Measurements from ENCODE around the gene GNB2. TPM values are rescaled to one million over a fixed set of nuclear protein-coding genes. Genes with fewer than 3 reads are reported as not detected.

The GNB2 gene
- total and polyA plus RNA-seq, 2 of the 8 experiments (the other 6 are each of a cell fraction or from before 2014, with no cell fraction given), result 157 to 260 TPM

DNA sequence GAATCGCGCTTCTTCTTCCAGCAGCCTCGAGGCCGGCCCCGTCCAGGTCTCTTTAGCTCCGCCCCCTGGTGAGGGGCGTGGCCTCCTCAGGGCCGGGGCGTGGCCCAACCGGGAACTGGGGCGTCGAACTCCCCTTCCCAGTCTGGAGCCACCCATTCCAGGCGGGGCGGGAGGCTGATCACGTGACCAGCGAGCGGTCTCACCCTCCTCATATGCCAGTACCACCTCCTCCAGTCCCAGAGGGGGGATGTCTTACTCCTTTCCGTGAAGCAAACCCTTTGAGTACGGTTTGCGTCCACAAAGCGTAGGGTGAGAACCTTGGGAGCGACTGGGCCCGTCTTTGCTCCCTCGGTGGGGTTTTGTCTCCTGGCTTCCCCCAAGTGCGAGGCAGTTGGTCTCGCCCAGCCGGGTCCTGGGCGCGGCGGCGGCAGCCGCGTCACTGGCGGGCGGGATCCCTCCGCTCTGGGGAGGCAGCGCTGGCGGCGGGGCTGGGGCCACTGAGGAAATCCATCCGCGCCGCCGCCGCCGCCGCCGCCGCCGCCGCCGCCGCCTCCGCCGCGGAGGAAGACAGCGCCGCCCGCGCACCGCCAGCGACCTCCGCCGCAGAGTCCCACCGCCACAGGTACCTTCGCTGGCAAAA, at the start of gene GNB2 (continued):
- TF ChIP-seq, protein P1, sequence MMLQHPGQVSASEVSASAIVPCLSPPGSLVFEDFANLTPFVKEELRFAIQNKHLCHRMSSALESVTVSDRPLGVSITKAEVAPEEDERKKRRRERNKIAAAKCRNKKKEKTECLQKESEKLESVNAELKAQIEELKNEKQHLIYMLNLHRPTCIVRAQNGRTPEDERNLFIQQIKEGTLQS (IDR thresholded peaks at IDR 0.05; ENCODE audit: insufficient read depth, low read depth, low read length), result peak; percentile 71; the same call in 1 of the 2 replicates
- TF ChIP-seq POU5F1 (IDR thresholded peaks at IDR 0.05; ENCODE audit: low read depth, low read length) (no peak), TEAD4 (IDR thresholded peaks at IDR 0.05; ENCODE audit: low read depth, low read length) (0 out of 2 replicates have a peak, but pooled peaks have one; percentile 5), CBX8 (IDR thresholded peaks at IDR 0.05; ENCODE audit: borderline replicate concordance, low read depth, low read length) (no peak), TAF7 (optimal IDR thresholded peaks at IDR 0.05; ENCODE audit: borderline replicate concordance, low read depth, low read length) (peak; percentile 62), KDM4A (IDR thresholded peaks at IDR 0.05; ENCODE audit: low read depth, low read length, severe bottlenecking) (no peak), CHD1 (IDR thresholded peaks at IDR 0.05; ENCODE audit: low read depth, low read length) (peak; percentile 98), SRF (IDR thresholded peaks at IDR 0.05; ENCODE audit: low read depth, low read length) (0 out of 2 replicates have a peak, but pooled peaks have one; percentile 3), HDAC2 (IDR thresholded peaks at IDR 0.05; ENCODE audit: borderline replicate concordance in 1 of 2, low read depth in 2 of 2, low read length in 2 of 2) (no peak), SP2 (IDR thresholded peaks at IDR 0.05; ENCODE audit: low read length) (no peak), SUZ12 (IDR thresholded peaks at IDR 0.05; ENCODE audit: low read length) (no peak), BRCA1 (IDR thresholded peaks at IDR 0.05; ENCODE audit: low read depth, low read length) (peak; percentile 49; the same call in 1 of the 2 replicates), TAF1 (IDR thresholded peaks at IDR 0.05; ENCODE audit: low read depth, low read length) (peak; percentile 76), SP4 (IDR thresholded peaks at IDR 0.05; ENCODE audit: low read length) (peak; percentile 93; the same call in 1 of the 2 replicates), NRF1 (IDR thresholded peaks at IDR 0.05; ENCODE audit: low read depth, low read length) (no peak), KDM5A (IDR thresholded peaks at IDR 0.05; ENCODE audit: low read length) (0 out of 2 replicates have a peak, but pooled peaks have one; percentile 36), ZNF274 (IDR thresholded peaks at IDR 0.05; ENCODE audit: borderline replicate concordance, extremely low read depth, low read length) (no peak), SIX5 (IDR thresholded peaks at IDR 0.05; ENCODE audit: low read depth, low read length) (peak; percentile 36; the same call in 1 of the 2 replicates), JUND (IDR thresholded peaks at IDR 0.05; ENCODE audit: low read length) (peak; percentile 98), EGR1 (IDR thresholded peaks at IDR 0.05; ENCODE audit: borderline replicate concordance, low read depth, low read length) (0 out of 2 replicates have a peak, but pooled peaks have one; percentile 60), CHD2 (IDR thresholded peaks at IDR 0.05; ENCODE audit: low read length) (peak; percentile 91)
- TF ChIP-seq, protein P2, sequence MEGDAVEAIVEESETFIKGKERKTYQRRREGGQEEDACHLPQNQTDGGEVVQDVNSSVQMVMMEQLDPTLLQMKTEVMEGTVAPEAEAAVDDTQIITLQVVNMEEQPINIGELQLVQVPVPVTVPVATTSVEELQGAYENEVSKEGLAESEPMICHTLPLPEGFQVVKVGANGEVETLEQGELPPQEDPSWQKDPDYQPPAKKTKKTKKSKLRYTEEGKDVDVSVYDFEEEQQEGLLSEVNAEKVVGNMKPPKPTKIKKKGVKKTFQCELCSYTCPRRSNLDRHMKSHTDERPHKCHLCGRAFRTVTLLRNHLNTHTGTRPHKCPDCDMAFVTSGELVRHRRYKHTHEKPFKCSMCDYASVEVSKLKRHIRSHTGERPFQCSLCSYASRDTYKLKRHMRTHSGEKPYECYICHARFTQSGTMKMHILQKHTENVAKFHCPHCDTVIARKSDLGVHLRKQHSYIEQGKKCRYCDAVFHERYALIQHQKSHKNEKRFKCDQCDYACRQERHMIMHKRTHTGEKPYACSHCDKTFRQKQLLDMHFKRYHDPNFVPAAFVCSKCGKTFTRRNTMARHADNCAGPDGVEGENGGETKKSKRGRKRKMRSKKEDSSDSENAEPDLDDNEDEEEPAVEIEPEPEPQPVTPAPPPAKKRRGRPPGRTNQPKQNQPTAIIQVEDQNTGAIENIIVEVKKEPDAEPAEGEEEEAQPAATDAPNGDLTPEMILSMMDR (IDR thresholded peaks at IDR 0.05; ENCODE audit: control extremely low read depth in 1 of 3, insufficient read depth in 1 of 3, low read depth in 1 of 3, low read length in 3 of 3), result no peak
